22Rv1 (cell line): Measurements from ENCODE around the gene GRM8.

Experiments
- CTCF ChIP-seq: fragments of 450-650 bp; IDR thresholded peaks from 2 replicates; pipeline ENCODE4 v1.5.1; 2017; ENCODE audit warnings: mild to moderate bottlenecking
- ZFX ChIP-seq: fragments of 450-650 bp; IDR thresholded peaks from 2 replicates; pipeline ENCODE4 v1.6.1; 2017; ENCODE audit warnings: antibody characterized with exemption, borderline replicate concordance

GRCh38 chr7:126401918-126402317 is 850.8 kb downstream of the GRM8 start:
- TF ChIP-seq CTCF = no peak
- TF ChIP-seq ZFX = no peak
